ENCODE data around the gene TENM4. TPM values are rescaled to one million over a fixed set of nuclear protein-coding genes. Genes with fewer than 3 reads are reported as not detected.

TENM4 gene
- total RNA-seq, 1 donor from 2014 or later: not detected

DNA sequence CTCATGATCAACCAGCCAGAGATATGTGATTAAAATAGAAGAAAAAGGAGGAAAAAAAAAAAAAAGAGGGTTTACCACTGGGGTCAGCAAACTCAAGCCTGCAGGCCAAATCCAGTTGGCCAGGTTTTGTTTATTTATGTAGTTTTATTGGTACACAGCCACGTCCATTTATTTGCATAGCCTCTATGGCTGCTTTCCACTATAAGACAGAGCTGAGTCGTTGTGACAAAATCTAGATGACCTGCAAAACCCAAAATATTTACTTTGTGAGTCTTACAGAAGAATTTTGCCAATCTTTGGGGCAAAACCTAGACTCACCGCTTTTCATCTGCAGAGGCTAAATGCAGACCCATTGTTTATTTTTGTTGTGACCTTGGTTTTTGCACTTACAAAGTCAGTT lies 87.1 kb downstream of the TENM4 start:
- intact Hi-C loops (cut with micrococcal nuclease): no loop called here
- H3K4me1 Mint-ChIP-seq: no peaks in the 10 kb centered on the region
- no peaks in the 10 kb centered on the region for H3K36me3 Mint-ChIP-seq (ENCODE audit: low read depth)
- no peak for DNase-seq
- no peaks in the 10 kb centered on the region for H3K27me3 Mint-ChIP-seq
- H3K9me3 Mint-ChIP-seq: no peaks in the 10 kb centered on the region
- H3K27ac Mint-ChIP-seq: no peak overlapping the region
- H3K4me3 Mint-ChIP-seq: no peak overlapping the region

DNA sequence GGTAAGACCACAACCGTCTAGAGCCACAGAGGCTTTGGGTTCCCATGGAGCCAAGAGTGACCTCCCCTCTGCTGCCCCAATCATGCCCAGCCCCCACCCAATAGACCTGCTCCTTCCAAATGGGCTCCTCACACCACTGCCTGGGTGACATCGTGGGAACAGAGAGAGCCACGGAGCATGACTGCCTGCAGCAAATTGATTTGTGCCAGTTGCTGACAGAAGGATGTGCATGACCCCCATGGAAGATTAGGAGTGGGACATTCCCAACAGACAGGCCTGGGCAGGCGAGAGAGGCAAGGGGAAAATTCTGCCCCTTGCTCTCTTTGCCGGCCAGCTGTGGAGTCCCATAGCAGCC lies 88.5 kb downstream of the TENM4 start:
- Mint-ChIP-seq H3K4me3 (no peak overlapping the region), H3K9me3 (no peaks in the 10 kb centered on the region), H3K4me1 (no peaks in the 10 kb centered on the region), H3K27me3 (no peaks in the 10 kb centered on the region), H3K36me3 (ENCODE audit: low read depth) (no peaks in the 10 kb centered on the region), H3K27ac (no peak overlapping the region)
- DNase-seq: no peak
- intact Hi-C loops (cut with micrococcal nuclease): no loop called here

DNA sequence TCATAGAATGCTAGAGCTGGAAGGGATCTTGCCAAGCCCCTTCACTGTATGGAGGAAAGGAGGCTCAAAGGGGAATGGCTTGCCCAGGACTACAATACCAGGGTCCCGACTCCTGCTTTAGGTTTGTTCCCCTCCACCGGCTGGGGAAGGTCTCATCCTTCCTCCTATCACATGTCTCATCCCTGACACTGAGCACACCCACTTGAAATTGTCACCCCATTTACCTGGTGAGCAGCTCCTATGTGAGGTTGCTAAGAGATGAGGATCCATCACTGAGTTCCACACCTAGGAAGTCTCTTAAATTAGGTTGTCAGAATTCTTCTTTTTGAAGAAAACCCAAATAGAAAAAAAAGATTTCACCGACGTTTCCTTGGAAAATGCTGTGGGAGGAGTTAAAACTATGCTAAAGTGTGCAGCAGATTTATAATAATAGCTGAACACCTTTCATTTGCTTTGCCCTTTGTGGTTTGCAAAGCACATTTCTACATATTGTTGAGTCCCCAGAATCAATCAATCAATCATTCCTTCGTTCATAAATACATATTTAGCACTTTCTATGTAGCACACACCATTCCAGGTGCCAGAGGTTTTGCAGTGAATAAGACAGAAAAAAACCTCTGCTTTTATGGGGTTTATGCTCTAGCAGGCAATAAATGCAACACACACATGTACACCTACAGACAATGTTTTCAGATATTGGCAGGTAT lies 91.7 kb downstream of the TENM4 start:
- Mint-ChIP-seq H3K9me3 (no peaks in the 10 kb centered on the region), H3K4me3 (no peak overlapping the region), H3K36me3 (ENCODE audit: low read depth) (no peaks in the 10 kb centered on the region), H3K27ac (no peak overlapping the region), H3K27me3 (no peaks in the 10 kb centered on the region), H3K4me1 (no peaks in the 10 kb centered on the region)
- no peak for DNase-seq
- intact Hi-C loops (cut with micrococcal nuclease): no loop called here

DNA sequence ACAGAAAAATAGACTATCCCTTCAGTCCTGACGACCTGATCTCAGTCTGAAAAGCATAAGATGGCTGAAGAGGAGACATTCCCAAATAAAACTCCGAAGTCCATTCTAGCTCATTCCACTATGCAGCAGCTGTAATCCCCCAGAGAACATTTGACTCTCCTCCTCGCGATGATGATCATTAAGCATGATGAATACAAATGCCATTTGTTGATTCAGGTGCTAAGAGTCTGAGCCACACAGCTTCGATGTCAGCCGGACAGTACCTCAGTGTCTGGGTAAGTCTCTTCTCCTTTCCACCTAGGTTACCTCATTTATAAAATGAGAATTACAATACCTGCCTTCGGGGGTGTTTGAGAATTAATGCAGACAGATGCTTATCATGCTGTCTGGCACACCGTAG lies 94.8 kb downstream of the TENM4 start:
- Mint-ChIP-seq H3K4me3 (no peak overlapping the region), H3K4me1 (no peaks in the 10 kb centered on the region)

DNA sequence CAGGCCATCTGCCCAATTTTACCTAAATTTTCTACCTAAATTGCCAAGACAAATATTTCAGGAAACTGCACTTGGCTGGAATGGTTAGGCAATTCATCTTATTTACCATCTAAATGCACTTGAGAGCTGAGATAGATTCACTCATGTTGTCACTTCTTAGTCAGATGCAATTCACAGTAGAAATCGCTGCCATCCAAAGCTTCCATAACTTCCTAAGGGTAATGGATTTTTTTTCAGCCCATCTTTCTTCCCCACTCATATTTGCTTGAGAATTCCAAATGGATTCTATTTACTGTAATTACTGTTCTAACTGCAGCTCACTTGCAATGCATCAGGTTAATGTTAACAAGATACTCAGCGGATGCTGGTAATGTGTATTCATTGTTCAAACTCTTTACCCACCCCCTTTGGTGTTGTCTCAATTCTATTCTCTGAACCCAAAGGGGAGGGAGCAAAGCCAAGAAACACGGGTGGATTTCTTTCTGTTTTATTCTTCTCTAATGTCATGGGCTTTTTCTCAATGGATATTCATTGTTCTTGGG lies 96.0 kb downstream of the TENM4 start:
- Mint-ChIP-seq H3K4me1 (no peaks in the 10 kb centered on the region), H3K4me3 (no peak overlapping the region), H3K9me3 (no peaks in the 10 kb centered on the region), H3K27ac (no peak overlapping the region), H3K36me3 (ENCODE audit: low read depth) (no peaks in the 10 kb centered on the region), H3K27me3 (no peaks in the 10 kb centered on the region)
- DNase-seq: no peak
- intact Hi-C loops (cut with micrococcal nuclease): no loop called here

More for the DNA sequence above, 94.8 kb downstream of the TENM4 start:
- no peaks in the 10 kb centered on the region for H3K9me3 Mint-ChIP-seq
- no peak for DNase-seq
- intact Hi-C loops (cut with micrococcal nuclease): no loop called here
- H3K27me3 Mint-ChIP-seq: no peaks in the 10 kb centered on the region
- no peak overlapping the region for H3K27ac Mint-ChIP-seq
- H3K36me3 Mint-ChIP-seq (ENCODE audit: low read depth): no peaks in the 10 kb centered on the region

DNA sequence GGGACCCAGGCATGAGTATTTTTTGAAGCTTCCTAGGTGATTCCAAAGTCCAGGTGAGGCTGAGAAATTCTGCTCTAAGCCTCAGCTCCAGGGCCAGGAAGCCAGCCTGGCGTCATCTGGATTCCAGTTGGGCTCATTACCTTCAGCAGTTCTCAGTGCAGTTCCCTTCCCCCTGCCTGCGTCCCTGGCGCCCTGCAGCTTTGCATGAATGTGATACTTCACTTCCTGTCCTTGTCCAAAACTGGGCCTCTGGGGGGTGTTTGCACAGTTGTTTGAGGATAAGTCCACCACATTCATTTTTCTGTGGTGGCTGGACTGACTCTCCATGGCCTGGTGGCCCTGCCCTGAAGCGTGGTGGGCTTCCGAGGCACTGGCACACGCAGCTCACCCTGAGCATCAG lies 98.1 kb downstream of the TENM4 start:
- Mint-ChIP-seq H3K27me3 (no peaks in the 10 kb centered on the region), H3K4me3 (no peak overlapping the region), H3K36me3 (ENCODE audit: low read depth) (no peaks in the 10 kb centered on the region), H3K27ac (no peak overlapping the region), H3K9me3 (no peaks in the 10 kb centered on the region), H3K4me1 (no peaks in the 10 kb centered on the region)
- DNase-seq: no peak
- intact Hi-C loops (cut with micrococcal nuclease): no loop called here

DNA sequence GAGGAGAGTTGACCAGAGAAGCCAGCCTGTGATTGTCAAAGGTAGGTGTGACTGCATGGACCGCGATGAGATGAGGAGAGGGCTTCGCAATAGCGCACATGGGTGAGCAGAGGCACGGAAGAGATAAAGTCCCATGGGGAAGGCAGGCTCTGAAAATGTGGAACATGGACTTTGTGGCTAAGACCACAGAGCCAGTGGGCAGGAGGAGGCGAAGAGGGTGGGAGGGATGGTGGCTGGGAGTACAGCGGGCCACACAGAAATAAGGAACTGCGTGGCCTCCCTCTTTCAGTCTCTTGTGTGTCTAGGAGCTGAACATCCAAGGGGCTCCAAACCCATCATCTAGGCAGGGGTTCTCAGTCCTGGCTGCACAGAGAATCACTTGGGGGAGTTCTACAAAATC lies 98.6 kb downstream of the TENM4 start:
- no peaks in the 10 kb centered on the region for H3K9me3 Mint-ChIP-seq
- intact Hi-C loops (cut with micrococcal nuclease): no loop called here
- no peak for DNase-seq
- H3K27me3 Mint-ChIP-seq: no peaks in the 10 kb centered on the region
- H3K4me1 Mint-ChIP-seq: no peaks in the 10 kb centered on the region
- H3K36me3 Mint-ChIP-seq (ENCODE audit: low read depth): no peaks in the 10 kb centered on the region
- no peak overlapping the region for H3K4me3 Mint-ChIP-seq
- H3K27ac Mint-ChIP-seq: no peak overlapping the region

DNA sequence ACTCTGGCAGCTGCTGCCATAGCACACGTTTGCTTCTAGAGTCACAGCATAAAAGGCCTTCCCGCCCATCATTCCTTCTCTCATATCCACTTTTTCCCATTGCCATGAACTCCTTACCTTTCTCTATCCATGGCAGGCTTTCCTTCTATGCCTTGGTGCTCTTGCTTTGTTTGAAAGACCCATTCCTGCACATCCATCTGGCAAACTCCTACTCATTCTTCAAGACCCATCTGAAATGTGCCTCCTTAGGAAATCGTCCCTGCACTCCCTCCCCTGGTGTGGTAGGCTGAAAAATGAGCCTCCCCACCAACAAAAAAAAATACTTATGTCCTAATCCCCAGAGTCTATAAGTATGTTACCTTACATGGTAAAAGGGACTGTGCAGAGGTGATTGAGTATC lies 100.3 kb downstream of the TENM4 start:
- H3K27ac Mint-ChIP-seq: no peak overlapping the region
- intact Hi-C loops (cut with micrococcal nuclease): no loop called here

DNA sequence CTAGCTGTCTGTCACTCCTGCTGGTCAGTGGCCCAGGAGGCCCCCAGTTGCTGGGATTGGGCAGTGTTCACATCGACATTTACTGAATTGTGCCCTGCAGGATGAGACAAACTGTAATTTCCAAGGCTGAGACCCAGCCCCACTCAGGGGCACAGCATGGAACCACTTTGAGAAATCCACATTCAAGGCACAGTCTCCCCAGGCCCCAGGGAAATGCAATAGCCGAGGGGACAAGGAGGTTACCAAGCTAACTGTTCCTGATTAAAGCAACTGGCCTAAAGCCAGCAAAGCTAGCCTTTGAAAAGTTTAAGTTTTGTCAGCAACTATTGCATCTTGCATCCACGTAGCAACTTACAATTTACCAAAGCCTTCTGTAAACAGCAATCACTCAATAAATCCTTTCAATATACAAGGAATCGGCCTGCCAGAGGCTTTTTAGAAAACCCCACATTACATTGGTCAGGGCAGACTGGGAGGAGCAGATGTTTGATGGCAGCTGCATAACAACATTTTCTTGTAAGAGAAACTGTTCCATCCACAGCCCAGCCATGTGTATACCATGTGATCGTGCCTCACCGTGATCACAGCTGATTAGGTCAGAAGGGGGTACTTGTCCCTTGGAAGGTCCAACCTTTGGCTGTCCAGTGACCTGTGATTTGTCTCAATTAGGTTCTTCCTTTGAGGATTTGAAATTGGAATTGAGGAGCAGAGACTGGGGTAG lies 103.9 kb downstream of the TENM4 start:
- Mint-ChIP-seq H3K27me3 (no peaks in the 10 kb centered on the region), H3K27ac (no peak overlapping the region), H3K9me3 (no peaks in the 10 kb centered on the region), H3K4me1 (no peaks in the 10 kb centered on the region), H3K4me3 (no peak overlapping the region), H3K36me3 (ENCODE audit: low read depth) (no peaks in the 10 kb centered on the region)
- DNase-seq: no peak
- intact Hi-C loops (cut with micrococcal nuclease): no loop called here

More for the DNA sequence above, 100.3 kb downstream of the TENM4 start:
- Mint-ChIP-seq H3K27me3 (no peaks in the 10 kb centered on the region), H3K4me3 (no peak overlapping the region), H3K4me1 (no peaks in the 10 kb centered on the region), H3K9me3 (no peaks in the 10 kb centered on the region), H3K36me3 (ENCODE audit: low read depth) (no peaks in the 10 kb centered on the region)
- no peak for DNase-seq

DNA sequence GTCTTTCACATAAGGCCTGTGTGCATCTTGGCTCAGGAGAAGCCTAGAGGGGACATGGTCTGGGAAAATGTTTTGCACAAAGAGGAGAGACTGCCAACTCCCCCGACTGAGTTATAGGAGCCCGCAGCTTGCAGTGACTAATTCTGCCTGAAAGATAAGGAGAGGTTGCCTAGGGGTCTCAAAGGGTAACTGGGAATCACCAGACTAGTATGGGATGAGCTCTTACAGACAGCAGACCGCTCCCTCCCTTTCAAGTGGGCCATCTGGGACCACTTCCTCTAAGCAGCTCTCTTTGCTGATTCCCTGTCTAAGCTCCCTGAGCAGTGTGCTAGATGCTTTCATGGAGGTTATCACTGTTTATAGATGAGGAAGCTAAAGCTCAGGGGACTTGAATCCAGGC lies 105.1 kb downstream of the TENM4 start:
- Mint-ChIP-seq H3K27me3 (no peaks in the 10 kb centered on the region), H3K9me3 (no peaks in the 10 kb centered on the region), H3K36me3 (ENCODE audit: low read depth) (no peaks in the 10 kb centered on the region), H3K4me3 (no peak overlapping the region), H3K4me1 (no peaks in the 10 kb centered on the region), H3K27ac (no peak overlapping the region)
- intact Hi-C loops (cut with micrococcal nuclease): no loop called here
- no peak for DNase-seq

DNA sequence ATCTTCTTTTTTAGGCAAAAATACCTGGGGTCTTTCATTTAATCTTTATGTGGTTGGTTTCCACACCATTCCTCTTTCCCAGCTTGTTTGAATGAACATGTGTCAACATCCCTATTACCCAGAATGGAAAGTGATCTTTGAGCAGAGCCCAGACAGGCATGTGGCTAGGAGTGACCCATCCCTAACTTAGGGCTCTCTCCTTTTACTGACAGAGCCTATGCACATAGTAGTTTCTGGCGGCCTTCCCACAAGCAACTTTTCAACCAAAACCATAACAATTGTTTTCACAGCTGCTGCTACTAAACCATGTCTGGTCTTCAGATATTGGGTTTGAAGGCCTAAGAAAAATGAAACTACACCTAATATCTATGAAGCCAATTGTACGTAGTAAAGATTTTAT lies 107.5 kb downstream of the TENM4 start:
- no peaks in the 10 kb centered on the region for H3K4me1 Mint-ChIP-seq
- H3K27me3 Mint-ChIP-seq: no peaks in the 10 kb centered on the region
- intact Hi-C loops (cut with micrococcal nuclease): no loop called here
- H3K36me3 Mint-ChIP-seq (ENCODE audit: low read depth): no peaks in the 10 kb centered on the region
- no peak for DNase-seq
- no peaks in the 10 kb centered on the region for H3K9me3 Mint-ChIP-seq
- no peak overlapping the region for H3K27ac Mint-ChIP-seq
- H3K4me3 Mint-ChIP-seq: no peak overlapping the region

DNA sequence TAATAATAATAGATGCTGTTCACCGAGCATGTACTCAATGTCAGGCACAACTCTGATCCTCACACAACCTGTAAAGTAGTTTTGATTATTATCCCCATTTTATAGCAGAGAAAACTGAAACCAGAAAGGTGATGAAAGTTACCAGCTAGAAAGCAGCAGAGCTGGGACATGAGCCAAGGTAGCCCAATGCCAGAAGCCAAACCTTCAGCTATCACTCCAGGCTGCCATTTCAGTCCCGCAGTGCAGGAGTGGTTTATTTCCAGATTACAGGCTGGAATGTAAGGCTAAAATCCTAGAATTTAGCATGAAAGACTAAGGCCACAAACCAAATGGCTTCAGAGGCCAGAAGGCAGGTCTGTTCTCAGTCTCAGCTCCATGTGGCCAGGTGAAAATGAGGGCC lies 108.8 kb downstream of the TENM4 start:
- Mint-ChIP-seq H3K9me3 (no peaks in the 10 kb centered on the region), H3K27ac (no peak overlapping the region), H3K27me3 (no peaks in the 10 kb centered on the region), H3K4me1 (no peaks in the 10 kb centered on the region), H3K4me3 (no peak overlapping the region), H3K36me3 (ENCODE audit: low read depth) (no peaks in the 10 kb centered on the region)
- DNase-seq: no peak
- intact Hi-C loops (cut with micrococcal nuclease): no loop called here

DNA sequence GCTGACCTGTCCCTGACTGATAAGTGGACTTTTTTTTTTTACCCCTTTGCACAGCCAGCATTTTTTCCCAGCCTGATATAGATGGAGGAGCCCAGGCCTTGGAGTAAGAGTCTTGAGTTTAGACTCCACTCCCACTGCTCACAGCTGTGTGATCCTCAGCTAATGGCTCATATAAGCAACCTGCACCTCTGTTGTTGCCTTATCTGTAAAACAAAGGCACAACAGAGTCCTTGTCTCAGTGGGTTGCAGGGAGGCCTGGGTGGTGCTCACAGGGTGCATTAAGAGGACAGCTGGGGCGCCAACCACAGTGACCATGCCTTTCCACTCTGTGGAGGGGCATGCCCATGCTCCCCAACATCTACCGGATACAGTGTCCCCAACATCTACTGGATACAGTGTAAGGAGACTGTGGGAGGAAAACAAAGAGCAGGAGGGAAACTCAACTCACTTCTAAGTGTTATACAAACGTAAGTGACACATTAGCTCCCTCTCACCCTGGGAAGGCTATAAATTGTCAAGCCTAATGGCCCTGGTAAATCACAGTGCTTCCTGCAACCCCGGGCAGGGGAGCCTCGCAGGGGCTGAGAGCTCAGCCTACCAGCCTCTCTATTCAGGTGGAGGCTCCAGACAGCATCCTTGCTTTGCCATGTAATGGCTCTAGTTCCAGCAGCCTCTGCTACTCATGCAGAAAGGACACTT lies 109.5 kb downstream of the TENM4 start:
- Mint-ChIP-seq H3K4me3 (no peak overlapping the region), H3K36me3 (ENCODE audit: low read depth) (no peaks in the 10 kb centered on the region), H3K9me3 (no peaks in the 10 kb centered on the region), H3K27ac (no peak overlapping the region), H3K27me3 (no peaks in the 10 kb centered on the region), H3K4me1 (no peaks in the 10 kb centered on the region)
- no peak for DNase-seq
- intact Hi-C loops (cut with micrococcal nuclease): no loop called here

DNA sequence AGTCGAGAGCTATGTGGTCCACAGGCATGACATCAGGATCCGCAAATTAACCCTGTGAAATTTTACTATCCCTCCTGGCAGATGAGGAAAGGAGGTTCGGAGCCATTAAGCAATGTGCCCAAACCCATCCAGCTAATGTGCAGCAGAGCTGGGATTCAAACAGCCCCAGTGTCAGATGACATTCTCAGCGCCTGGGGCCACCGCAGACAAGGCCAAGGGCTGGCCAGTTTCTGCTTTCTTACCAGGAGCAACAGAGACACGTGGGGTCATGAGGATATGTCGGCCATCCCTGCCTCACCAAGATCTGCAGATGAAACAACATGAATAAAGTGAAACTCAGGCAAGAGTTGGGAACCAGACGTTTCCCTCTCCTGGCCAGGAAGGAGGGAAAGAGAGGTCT lies 110.2 kb downstream of the TENM4 start:
- Mint-ChIP-seq H3K4me3 (no peak overlapping the region), H3K4me1 (no peaks in the 10 kb centered on the region), H3K27me3 (no peaks in the 10 kb centered on the region), H3K36me3 (ENCODE audit: low read depth) (no peaks in the 10 kb centered on the region), H3K9me3 (no peaks in the 10 kb centered on the region), H3K27ac (no peak overlapping the region)
- intact Hi-C loops (cut with micrococcal nuclease): no loop called here
- no peak for DNase-seq
